Smooth muscle cell (in vitro differentiated cells): ENCODE measurements around the gene ACACA. TPM values are rescaled to one million over a fixed set of nuclear protein-coding genes. Genes with fewer than 3 reads are reported as not detected.

Source experiments
- DNase-seq: peaks from one replicate; lab custom pipeline; 2025; ENCODE audit not compliant: unreplicated experiment; lab: John Stamatoyannopoulos, UW
- H2AFZ ChIP-seq: fragments of 200-600 bp; sonication (generic); 2 replicates; pipeline ENCODE4 v1.6.0; 2016; ENCODE audit warnings: antibody characterized with exemption, low read depth, mild to moderate bottlenecking
- H3F3A ChIP-seq: fragments of 200-600 bp; sonication (generic); 2 replicates; pipeline ENCODE4 v1.6.0; 2017; ENCODE audit warnings: antibody characterized with exemption, low read depth
- H3K27ac ChIP-seq: fragments of 200-600 bp; sonication (generic); 2 replicates; pipeline ENCODE4 v1.5.1; 2016; ENCODE audit warnings: low read depth, mild to moderate bottlenecking
- H3K27me3 ChIP-seq: fragments of 200-600 bp; sonication (generic); 2 replicates; pipeline ENCODE4 v1.6.1; 2016; ENCODE audit warnings: low read depth, mild to moderate bottlenecking
- H3K36me3 ChIP-seq: fragments of 200-600 bp; sonication (generic); 2 replicates; pipeline ENCODE4 v1.5.1; 2016; ENCODE audit warnings: low read depth
- H3K4me1 ChIP-seq: fragments of 200-600 bp; sonication (generic); 2 replicates; pipeline ENCODE4 v1.5.1; 2016; ENCODE audit warnings: low read depth
- H3K4me2 ChIP-seq: fragments of 200-600 bp; sonication (generic); 2 replicates; pipeline ENCODE4 v1.6.0; 2016; ENCODE audit warnings: mild to moderate bottlenecking
- H3K4me3 ChIP-seq: fragments of 200-600 bp; sonication (generic); 2 replicates; pipeline ENCODE4 v1.5.1; 2016; ENCODE audit warnings: mild to moderate bottlenecking
- H3K79me2 ChIP-seq: fragments of 200-600 bp; sonication (generic); 2 replicates; pipeline ENCODE4 v1.6.0; 2016; ENCODE audit warnings: low read depth, mild to moderate bottlenecking
- H3K9ac ChIP-seq: fragments of 200-600 bp; sonication (generic); 2 replicates; pipeline ENCODE4 v1.6.0; 2016; ENCODE audit warnings: low read depth
- H3K9me3 ChIP-seq: fragments of 200-600 bp; sonication (generic); replicated peaks from 2 replicates; pipeline ENCODE4 v1.5.1; 2016; ENCODE audit warnings: low read depth
- H4K20me1 ChIP-seq: fragments of 200-600 bp; sonication (generic); 2 replicates; pipeline ENCODE4 v1.6.0; 2016; ENCODE audit warnings: low read depth
- CTCF ChIP-seq: fragments of 200-600 bp; sonication (generic); IDR thresholded peaks from 2 replicates; pipeline ENCODE4 v1.5.1; 2017; ENCODE audit warnings: borderline replicate concordance, mild to moderate bottlenecking, antibody characterized with exemption; ENCODE audit not compliant: insufficient read depth, poor library complexity, severe bottlenecking
- WGBS: methylation state at CpG from one replicate; pipeline ENCODE4 v1.1.7; 2016; ENCODE audit warnings: low lambda C conversion rate; 5-methylcytosine and 5-hydroxymethylcytosine counted together
- polyA plus RNA-seq: library from polyadenylated mRNA; unstranded; fragments of >200 nt; fragmentation: Nextera tagmentation; extraction: Ambion mirVana; gene quantifications from 2 replicates; pipeline ENCODE4 v1.2.1, GENCODE V29; 2016
- total RNA-seq: library from RNA; depleted of rRNA; stranded (reverse); fragments of >200 nt; gene quantifications from 2 replicates; pipeline ENCODE4 v1.2.3, GENCODE V29; 2014

ACACA gene
- total and polyA plus RNA-seq, 2 experiments from 2014 or later: 16.4 to 33.9 TPM

GRCh38 chr17:37318931-37319594 lies 87.6 kb downstream of the ACACA start:
- no peaks in the 10 kb centered on the region for H3K36me3 ChIP-seq
- no peak overlapping the region for H3K27ac ChIP-seq
- peaks cover 40% of the 10 kb centered on the region for H4K20me1 ChIP-seq
- H2AFZ ChIP-seq: no peak overlapping the region
- TF ChIP-seq CTCF: no peak
- 87% methylated on average over 3 of the region's 3 CpGs for WGBS
- DNase-seq: no peak
- H3F3A ChIP-seq: no peaks in the 10 kb centered on the region
- H3K4me1 ChIP-seq: no peaks in the 10 kb centered on the region
- H3K9me3 ChIP-seq: no peaks in the 10 kb centered on the region
- H3K4me2 ChIP-seq: no peak overlapping the region
- no peaks in the 10 kb centered on the region for H3K27me3 ChIP-seq
- H3K79me2 ChIP-seq: peaks cover 20% of the 10 kb centered on the region
- H3K9ac ChIP-seq: no peak overlapping the region
- no peak overlapping the region for H3K4me3 ChIP-seq

- Histone ChIP-seq H3K4me3 (no peak overlapping the region), H3K79me2 (peaks cover 12% of the 10 kb centered on the region), H3K27ac (no peak overlapping the region), H4K20me1 (peaks cover 30% of the 10 kb centered on the region), H3K9ac (no peak overlapping the region), H3K9me3 (no peaks in the 10 kb centered on the region), H3K27me3 (no peaks in the 10 kb centered on the region), H3F3A (no peaks in the 10 kb centered on the region), H3K36me3 (no peaks in the 10 kb centered on the region), H3K4me1 (no peaks in the 10 kb centered on the region), H3K4me2 (no peak overlapping the region), H2AFZ (no peak overlapping the region)
- no peak for DNase-seq
- TF ChIP-seq CTCF: no peak
Measured at GRCh38 chr17:37317867-37318266, 88.8 kb downstream of the ACACA start.

GRCh38 chr17:37315601-37316000 lies 91.0 kb downstream of the ACACA start:
- Histone ChIP-seq H3K79me2 (peaks cover 10% of the 10 kb centered on the region), H3K27ac (no peak overlapping the region), H3K36me3 (no peaks in the 10 kb centered on the region)

More at GRCh38 chr17:37315601-37316000, 91.0 kb downstream of the ACACA start:
- Histone ChIP-seq H3K9me3 (no peaks in the 10 kb centered on the region), H3K4me3 (no peak overlapping the region), H3K4me1 (peaks cover 5% of the 10 kb centered on the region), H4K20me1 (peaks cover 20% of the 10 kb centered on the region), H3K4me2 (no peak overlapping the region), H2AFZ (no peak overlapping the region), H3F3A (peaks cover 12% of the 10 kb centered on the region), H3K27me3 (no peaks in the 10 kb centered on the region), H3K9ac (no peak overlapping the region)
- TF ChIP-seq CTCF: no peak
- no peak for DNase-seq
